ENCODE data around the gene RAD9B.
"Not testable (repeated sequence)": the region's sequence is repeated elsewhere in the genome, so short reads cannot be mapped to it uniquely, and the experiment has no call there.

RAD9B gene

GRCh38 chr12:110501752-110502738, at the start of gene RAD9B, which contains the start of gene VPS29:
Gene RAD9B (plus strand): TSS chr12:110502331. CDS start chr12:110502338, 7 bp downstream.
Gene VPS29 (minus strand): TSS chr12:110502111. CDS start chr12:110502051, 60 bp downstream.
- DNase-seq (ENCODE audit: low read depth), result peak; percentile 96

GRCh38 chr12:110453569-110454296, 48.4 kb upstream of the RAD9B start:
- no peak for DNase-seq (ENCODE audit: low read depth)

- no peak for DNase-seq (ENCODE audit: low read depth)
These were observed 43.4 kb upstream of the RAD9B start for GRCh38 chr12:110458756-110459155.

GRCh38 chr12:110461189-110461588, 40.9 kb upstream of the RAD9B start:
- DNase-seq (ENCODE audit: low read depth), result not testable (repeated sequence)

- no peak for DNase-seq (ENCODE audit: low read depth)
These were observed 37.1 kb upstream of the RAD9B start for GRCh38 chr12:110465024-110465423.

GRCh38 chr12:110465765-110466164, 36.4 kb upstream of the RAD9B start:
- not testable (repeated sequence) for DNase-seq (ENCODE audit: low read depth)

GRCh38 chr12:110466791-110467190, 35.3 kb upstream of the RAD9B start:
- DNase-seq (ENCODE audit: low read depth), result no peak

GRCh38 chr12:110467847-110468213, 34.3 kb upstream of the RAD9B start:
- DNase-seq (ENCODE audit: low read depth), result no peak

- DNase-seq (ENCODE audit: low read depth), result peak; percentile 93
These were observed 33.7 kb upstream of the RAD9B start, which contains the start of the genes FAM216A and GPN3 for GRCh38 chr12:110468214-110469048. Gene FAM216A (plus strand): TSS chr12:110468845. CDS start chr12:110468876, 31 bp downstream. Gene GPN3 (minus strand): TSS chr12:110468257. CDS start chr12:110468203, 54 bp downstream.

- DNase-seq (ENCODE audit: low read depth), result no peak
These were observed 26.7 kb upstream of the RAD9B start for GRCh38 chr12:110475426-110475825.

- DNase-seq (ENCODE audit: low read depth), result no peak
These were observed 3.0 kb upstream of the RAD9B start for GRCh38 chr12:110498984-110499706.

- peak; percentile 22 for DNase-seq (ENCODE audit: low read depth)
These were observed 756 bp upstream of the RAD9B start for GRCh38 chr12:110501399-110501751.

GRCh38 chr12:110503432-110503831, 1.3 kb downstream of the RAD9B start:
- DNase-seq (ENCODE audit: low read depth), result no peak

- DNase-seq (ENCODE audit: low read depth), result no peak
These were observed 3.2 kb downstream of the RAD9B start for GRCh38 chr12:110505332-110505731.

GRCh38 chr12:110508071-110508586, 6.0 kb downstream of the RAD9B start:
- no peak for DNase-seq (ENCODE audit: low read depth)

GRCh38 chr12:110513842-110514241, 11.7 kb downstream of the RAD9B start:
- no peak for DNase-seq (ENCODE audit: low read depth)

GRCh38 chr12:110514363-110514762, 12.2 kb downstream of the RAD9B start:
- no peak for DNase-seq (ENCODE audit: low read depth)

GRCh38 chr12:110516995-110517394, 14.9 kb downstream of the RAD9B start:
- no peak for DNase-seq (ENCODE audit: low read depth)

GRCh38 chr12:110518014-110518413, 15.9 kb downstream of the RAD9B start:
- DNase-seq (ENCODE audit: low read depth), result not testable (repeated sequence)

GRCh38 chr12:110520876-110521712, 19.0 kb downstream of the RAD9B start:
- not testable (repeated sequence) for DNase-seq (ENCODE audit: low read depth)
